Fibroblast of skin of back (primary cell): ENCODE measurements around the gene CREG1.

Source experiments
- DNase-seq: peaks from one replicate; pipeline ENCODE4 v3.0.0-alpha.2; 2013

Gene CREG1

GRCh38 chr1:167529829-167530474 lies 23.6 kb downstream of the CREG1 start:
- DNase-seq = no peak

- no peak for DNase-seq
These were observed 25.4 kb downstream of the CREG1 start for GRCh38 chr1:167528057-167528728.

- no peak for DNase-seq
These were observed 26.7 kb downstream of the CREG1 start for GRCh38 chr1:167526667-167527383.

- no peak for DNase-seq
These were observed 28.9 kb downstream of the CREG1 start for GRCh38 chr1:167524651-167525050.

GRCh38 chr1:167522246-167522645 lies 31.3 kb downstream of the CREG1 start:
- DNase-seq = peak; percentile 57

GRCh38 chr1:167520711-167521206 lies 32.8 kb downstream of the CREG1 start:
- no peak for DNase-seq

- no peak for DNase-seq
These were observed 35.2 kb downstream of the CREG1 start, which contains the start of gene CD247 for GRCh38 chr1:167518331-167518700. Gene CD247 (minus strand): TSS chr1:167518529. CDS start chr1:167518465, 64 bp downstream.

- DNase-seq = no peak
These were observed 35.8 kb downstream of the CREG1 start for GRCh38 chr1:167517535-167518330.

GRCh38 chr1:167516404-167517388 lies 36.9 kb downstream of the CREG1 start:
- no peak for DNase-seq

GRCh38 chr1:167515893-167516321 lies 37.7 kb downstream of the CREG1 start:
- DNase-seq = no peak

- DNase-seq = no peak
These were observed 38.1 kb downstream of the CREG1 start for GRCh38 chr1:167515461-167515860.

GRCh38 chr1:167514288-167514687 lies 39.3 kb downstream of the CREG1 start:
- DNase-seq = no peak

GRCh38 chr1:167512046-167512654 lies 41.4 kb downstream of the CREG1 start:
- no peak for DNase-seq

GRCh38 chr1:167511374-167511986 lies 42.1 kb downstream of the CREG1 start:
- DNase-seq = no peak

- no peak for DNase-seq
These were observed 42.7 kb downstream of the CREG1 start for GRCh38 chr1:167510881-167511280.

- DNase-seq = no peak
These were observed 43.3 kb downstream of the CREG1 start for GRCh38 chr1:167510244-167510643.

GRCh38 chr1:167509587-167509986 lies 44.0 kb downstream of the CREG1 start:
- no peak for DNase-seq

GRCh38 chr1:167507719-167508118 lies 45.8 kb downstream of the CREG1 start:
- no peak for DNase-seq

- no peak for DNase-seq
These were observed 49.1 kb downstream of the CREG1 start for GRCh38 chr1:167504467-167504827.
